CD14-positive monocyte (primary cell): ENCODE results near the gene DCT. TPM values are rescaled to one million over a fixed set of nuclear protein-coding genes. Genes with fewer than 3 reads are reported as not detected.
"Not testable (repeated sequence)": the region's sequence is repeated elsewhere in the genome, so short reads cannot be mapped to it uniquely, and the experiment has no call there.

Source experiments
- DNase-seq, 3 donors: peaks; one replicate each; pipeline ENCODE4 v3.0.0-alpha.2; 2011 to 2022
- H2AFZ ChIP-seq: 2 replicates; pipeline ENCODE4 v1.6.0; 2012; ENCODE audit warnings: mild to moderate bottlenecking, low read depth, low read length, inconsistent platforms; ENCODE audit not compliant: insufficient read depth, poor library complexity, severe bottlenecking
- H3K27ac ChIP-seq, 2 donors: 1 replicate in 1 of 2; 2 replicates in 1 of 2; pipeline ENCODE4 v1.5.1; 2012 to 2013; ENCODE audit warnings: low read length in 2 of 2, control low read depth in 1 of 2, inconsistent platforms in 1 of 2, low read depth in 1 of 2, mild to moderate bottlenecking in 1 of 2
- H3K27me3 ChIP-seq, 2 donors: one replicate each; pipeline versions ENCODE4 v1.6.0 to v1.6.1; 2011 to 2013; ENCODE audit warnings: low read length in 2 of 2; ENCODE audit not compliant: control insufficient read depth in 2 of 2, insufficient read depth in 2 of 2
- H3K36me3 ChIP-seq, 2 donors: replicated peaks in 1 of 2; 1 replicate in 1 of 2; 2 replicates in 1 of 2; pipeline versions ENCODE4 v1.5.1 to v1.6.1; 2012 to 2013; ENCODE audit warnings: low read length in 2 of 2, control low read depth in 1 of 2, inconsistent platforms in 1 of 2, mild to moderate bottlenecking in 1 of 2; ENCODE audit not compliant: insufficient read depth in 2 of 2, control insufficient read depth in 1 of 2
- H3K4me1 ChIP-seq, 2 donors: 1 replicate in 1 of 2; 2 replicates in 1 of 2; pipeline versions ENCODE4 v1.5.1 to v1.6.1; 2012 to 2013; ENCODE audit warnings: low read length in 2 of 2, control low read depth in 1 of 2, inconsistent platforms in 1 of 2, mild to moderate bottlenecking in 1 of 2, moderate library complexity in 1 of 2; ENCODE audit not compliant: insufficient read depth in 2 of 2, control insufficient read depth in 1 of 2
- H3K4me2 ChIP-seq: replicated peaks from 2 replicates; pipeline ENCODE3; 2012; ENCODE audit warnings: low read length, moderate library complexity, mild to moderate bottlenecking; ENCODE audit not compliant: poor library complexity, severe bottlenecking; ENCODE audit errors: extremely low read depth
- H3K4me3 ChIP-seq, 3 experiments: fragments of 200-600 bp in 1 of 3; sonication (generic) in 1 of 3; replicated peaks in 1 of 3; 1 replicate in 2 of 3; 2 replicates in 1 of 3; pipeline ENCODE4 v1.5.1; 2011 to 2013; ENCODE audit warnings: low read length in 3 of 3, mild to moderate bottlenecking in 3 of 3, control low read depth in 2 of 3, low read depth in 2 of 3, inconsistent platforms in 1 of 3, moderate library complexity in 1 of 3
- H3K79me2 ChIP-seq: 2 replicates; pipeline ENCODE4 v1.6.0; 2012; ENCODE audit warnings: mild to moderate bottlenecking, control low read depth, inconsistent platforms, low read length, moderate library complexity; ENCODE audit not compliant: insufficient read depth
- H3K9ac ChIP-seq: 2 replicates; pipeline ENCODE4 v1.6.0; 2017; ENCODE audit warnings: low read length, mild to moderate bottlenecking; ENCODE audit not compliant: insufficient read depth, poor library complexity, severe bottlenecking
- H3K9me3 ChIP-seq, 2 donors: replicated peaks in 1 of 2; 1 replicate in 1 of 2; 2 replicates in 1 of 2; pipeline versions ENCODE4 v1.5.1 to v1.6.1; 2012 to 2013; ENCODE audit warnings: low read length in 2 of 2, control low read depth in 1 of 2; ENCODE audit not compliant: control insufficient read depth in 1 of 2, insufficient read depth in 1 of 2
- H4K20me1 ChIP-seq: 2 replicates; pipeline ENCODE4 v1.6.0; 2012; ENCODE audit warnings: mild to moderate bottlenecking, low read length, control low read depth, moderate library complexity; ENCODE audit not compliant: insufficient read depth
- H3K27ac Mint-ChIP-seq, 7 donors: one replicate each; pipeline ENCODE4 v1.8.0; 2020; ENCODE audit warnings: mild to moderate bottlenecking in 7 of 7, mixed read lengths in 7 of 7, moderate library complexity in 6 of 7, inconsistent platforms in 2 of 7
- H3K27me3 Mint-ChIP-seq, 3 donors: one replicate each; pipeline ENCODE4 v1.8.0; 2021 to 2022; ENCODE audit warnings: low read depth in 3 of 3, mild to moderate bottlenecking in 3 of 3, mixed read lengths in 3 of 3, moderate library complexity in 3 of 3, inconsistent platforms in 1 of 3
- H3K36me3 Mint-ChIP-seq, 2 donors: one replicate each; pipeline ENCODE4 v1.8.0; 2020; ENCODE audit warnings: mixed read lengths in 2 of 2, inconsistent platforms in 1 of 2, mild to moderate bottlenecking in 1 of 2
- H3K4me1 Mint-ChIP-seq: one replicate; pipeline ENCODE4 v1.8.0; 2020; ENCODE audit warnings: mild to moderate bottlenecking, mixed read lengths
- H3K4me3 Mint-ChIP-seq, 2 donors: one replicate each; pipeline ENCODE4 v1.8.0; 2020; ENCODE audit warnings: mild to moderate bottlenecking in 2 of 2, mixed read lengths in 2 of 2, moderate library complexity in 1 of 2
- H3K9me3 Mint-ChIP-seq, 7 donors: one replicate each; pipeline ENCODE4 v1.8.0; 2020 to 2022; ENCODE audit warnings: mixed read lengths in 7 of 7, mild to moderate bottlenecking in 6 of 7, moderate library complexity in 6 of 7, inconsistent platforms in 2 of 7
- CTCF ChIP-seq: fragments of 200-600 bp; IDR thresholded peaks from one replicate; pipeline ENCODE4 v1.8.0; 2022; ENCODE audit warnings: antibody characterized with exemption, mild to moderate bottlenecking
- WGBS: methylation state at CpG from one replicate; pipeline ENCODE4 v1.1.5; 2013; ENCODE audit warnings: missing lambda C conversion rate; ENCODE audit not compliant: insufficient coverage; 5-methylcytosine and 5-hydroxymethylcytosine counted together
- intact Hi-C, 2 donors: fragments of 100-400 bp; cut with micrococcal nuclease; formaldehyde crosslinking; loops; one replicate each; pipeline versions ENCODE4 v1.15.0 to v1.15.1; 2023
- polyA plus RNA-seq, 3 donors: library from polyadenylated mRNA; depleted of rRNA in 1 of 3; unstranded in 2 of 3; stranded (reverse) in 1 of 3; fragments of 300-500 nt in 2 of 3; fragments of >200 nt in 1 of 3; fragmentation: Illumina TruSeq in 2 of 3; gene quantifications; 1 replicate in 2 of 3; 2 replicates in 1 of 3; pipeline ENCODE4 v1.2.3, GENCODE V29; 2012 to 2021

The DCT gene
- polyA plus RNA-seq, 3 donors: not detected

GRCh38 chr13:94503851-94504250 lies 24.4 kb upstream of the DCT start:
- Histone ChIP-seq H3K4me2 (no peak overlapping the region), H3K27ac (no peak overlapping the region), H3K4me1 (no peaks in the 10 kb centered on the region), H3K9ac (no peak overlapping the region), H3K36me3 (no peaks in the 10 kb centered on the region), H3K79me2 (no peaks in the 10 kb centered on the region), H3K4me3 (no peak overlapping the region), H4K20me1 (no peaks in the 10 kb centered on the region), H2AFZ (no peak overlapping the region), H3K27me3 (no peaks in the 10 kb centered on the region), H3K9me3 (peaks cover under 1 to 1% of the 10 kb centered on the region in 2 donors)
- peaks cover 1 to 7% (median 4%) of the 10 kb centered on the region in 3 donors for H3K27me3 Mint-ChIP-seq
- H3K36me3 Mint-ChIP-seq: no peaks in the 10 kb centered on the region
- DNase-seq: no peak
- H3K27ac Mint-ChIP-seq: no peak overlapping the region
- intact Hi-C loops: no loop called here
- TF ChIP-seq CTCF: no peak
- H3K4me3 Mint-ChIP-seq: no peak overlapping the region
- H3K9me3 Mint-ChIP-seq: peaks cover 0 to 7% (median 3%) of the 10 kb centered on the region in 7 donors
- no peaks in the 10 kb centered on the region for H3K4me1 Mint-ChIP-seq

GRCh38 chr13:94498831-94499230 lies 19.3 kb upstream of the DCT start:
- H3K27me3 ChIP-seq: not testable (repeated sequence)

More at GRCh38 chr13:94498831-94499230, 19.3 kb upstream of the DCT start:
- H3K27ac ChIP-seq, H3K4me1 Mint-ChIP-seq, H3K27ac Mint-ChIP-seq, DNase-seq, H3K9ac ChIP-seq, H4K20me1 ChIP-seq, H3K79me2 ChIP-seq, H3K4me2 ChIP-seq, H2AFZ ChIP-seq, H3K4me3 Mint-ChIP-seq, H3K36me3 Mint-ChIP-seq, H3K27me3 Mint-ChIP-seq, H3K36me3 ChIP-seq, H3K4me1 ChIP-seq, intact Hi-C loops, H3K4me3 ChIP-seq, H3K9me3 ChIP-seq: not testable (repeated sequence)
- peaks cover 2 to 16% (median 9%) of the 10 kb centered on the region in 7 donors for H3K9me3 Mint-ChIP-seq
- 100% methylated on average over 4 of the region's 4 CpGs for WGBS
